MM.1S (cell line): ENCODE measurements around the gene CXCR2.

Experiments
- DNase-seq: peaks from one replicate; pipeline ENCODE4 v3.0.0-alpha.2; 2015
- H2AFZ ChIP-seq: fragments of 300-600 bp; sonication (generic); 2 replicates; pipeline ENCODE4 v1.6.0; 2016; ENCODE audit warnings: antibody characterized with exemption, low read length
- H3F3A ChIP-seq: fragments of 300-600 bp; sonication (generic); 2 replicates; pipeline ENCODE4 v1.6.1; 2016; ENCODE audit warnings: mild to moderate bottlenecking, antibody characterized with exemption, low read length, moderate library complexity, mixed read lengths; ENCODE audit not compliant: insufficient read depth
- H3K27ac ChIP-seq: fragments of 300-600 bp; sonication (generic); 2 replicates; pipeline ENCODE4 v1.5.1; 2016; ENCODE audit warnings: mild to moderate bottlenecking, low read length
- H3K27me3 ChIP-seq: fragments of 300-600 bp; sonication (generic); replicated peaks from 2 replicates; pipeline ENCODE4 v1.6.0; 2016; ENCODE audit warnings: low read length; ENCODE audit not compliant: insufficient read depth
- H3K36me3 ChIP-seq: fragments of 300-600 bp; sonication (generic); replicated peaks from 2 replicates; pipeline ENCODE4 v1.6.1; 2016; ENCODE audit warnings: mild to moderate bottlenecking, low read length, mixed read lengths; ENCODE audit not compliant: insufficient read depth
- H3K4me1 ChIP-seq: fragments of 300-600 bp; sonication (generic); 2 replicates; pipeline ENCODE4 v1.6.1; 2016; ENCODE audit warnings: low read length, mixed read lengths
- H3K4me2 ChIP-seq: fragments of 300-600 bp; sonication (generic); 2 replicates; pipeline ENCODE4 v1.6.0; 2016; ENCODE audit warnings: low read depth, low read length
- H3K4me3 ChIP-seq: fragments of 300-600 bp; sonication (generic); 2 replicates; pipeline ENCODE4 v1.5.1; 2016; ENCODE audit warnings: low read length, mixed read lengths
- H3K79me2 ChIP-seq: fragments of 300-600 bp; sonication (generic); 2 replicates; pipeline ENCODE4 v1.6.1; 2016; ENCODE audit warnings: mixed run types, low read length, mixed read lengths
- H3K9ac ChIP-seq: fragments of 300-600 bp; sonication (generic); 2 replicates; pipeline ENCODE4 v1.6.1; 2016; ENCODE audit warnings: low read length, mixed read lengths
- H3K9me2 ChIP-seq: fragments of 300-600 bp; sonication (generic); replicated peaks from 2 replicates; pipeline ENCODE4 v1.6.1; 2016; ENCODE audit warnings: mild to moderate bottlenecking, low read length, mixed read lengths; ENCODE audit not compliant: insufficient read depth
- H3K9me3 ChIP-seq: fragments of 300-600 bp; sonication (generic); replicated peaks from 2 replicates; pipeline ENCODE4 v1.6.1; 2016; ENCODE audit warnings: mild to moderate bottlenecking, low read length, mixed read lengths; ENCODE audit not compliant: insufficient read depth
- H4K20me1 ChIP-seq: fragments of 300-600 bp; sonication (generic); 2 replicates; pipeline ENCODE4 v1.6.1; 2016; ENCODE audit warnings: mild to moderate bottlenecking, low read length, moderate library complexity, mixed read lengths; ENCODE audit not compliant: insufficient read depth
- EZH2 ChIP-seq: fragments of 300-600 bp; sonication (generic); optimal IDR thresholded peaks from 2 replicates; pipeline ENCODE3; 2017; ENCODE audit warnings: low read depth, mild to moderate bottlenecking, antibody characterized with exemption, low read length, mixed read lengths
- EZH2phosphoT487 ChIP-seq: fragments of 300-600 bp; sonication (generic); IDR thresholded peaks from 2 replicates; pipeline ENCODE4 v1.6.1; 2018; ENCODE audit warnings: antibody characterized with exemption, low read length
- TF ChIP-seq, protein P1 (sequence below): fragments of 300-600 bp; sonication (generic); IDR thresholded peaks from 2 replicates; pipeline ENCODE4 v1.5.1; 2016; ENCODE audit warnings: antibody characterized with exemption, low read length, mixed read lengths

The CXCR2 gene

DNA sequence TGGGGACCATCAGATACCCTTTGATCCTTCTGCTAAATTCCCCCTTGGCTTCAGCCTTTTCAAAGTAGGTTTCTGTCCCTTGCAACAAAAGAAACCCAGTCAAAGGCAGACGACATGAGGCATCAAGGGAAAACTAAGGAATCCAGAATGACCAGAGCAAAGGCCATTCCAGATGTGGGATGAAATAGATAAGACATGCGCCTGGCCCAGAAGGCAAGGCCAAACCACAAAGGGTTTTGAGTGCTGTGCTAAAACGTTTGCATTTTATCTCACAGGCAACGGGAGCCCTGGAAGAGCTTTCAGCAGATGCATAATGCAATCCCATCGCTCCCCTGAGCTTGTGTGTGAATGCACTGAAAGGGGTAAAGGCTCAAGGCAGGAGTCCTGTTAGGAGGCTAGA is 23.3 kb downstream of the CXCR2 start:
- Histone ChIP-seq H3K4me1 (no peaks in the 10 kb centered on the region), H3K79me2 (no peaks in the 10 kb centered on the region), H2AFZ (no peak overlapping the region), H3K36me3 (no peaks in the 10 kb centered on the region), H4K20me1 (no peaks in the 10 kb centered on the region), H3F3A (no peaks in the 10 kb centered on the region), H3K27ac (no peak overlapping the region), H3K4me3 (no peak overlapping the region), H3K4me2 (no peak overlapping the region), H3K9me3 (no peaks in the 10 kb centered on the region), H3K27me3 (no peaks in the 10 kb centered on the region), H3K9ac (no peak overlapping the region), H3K9me2 (no peaks in the 10 kb centered on the region)
- TF ChIP-seq, protein P1, sequence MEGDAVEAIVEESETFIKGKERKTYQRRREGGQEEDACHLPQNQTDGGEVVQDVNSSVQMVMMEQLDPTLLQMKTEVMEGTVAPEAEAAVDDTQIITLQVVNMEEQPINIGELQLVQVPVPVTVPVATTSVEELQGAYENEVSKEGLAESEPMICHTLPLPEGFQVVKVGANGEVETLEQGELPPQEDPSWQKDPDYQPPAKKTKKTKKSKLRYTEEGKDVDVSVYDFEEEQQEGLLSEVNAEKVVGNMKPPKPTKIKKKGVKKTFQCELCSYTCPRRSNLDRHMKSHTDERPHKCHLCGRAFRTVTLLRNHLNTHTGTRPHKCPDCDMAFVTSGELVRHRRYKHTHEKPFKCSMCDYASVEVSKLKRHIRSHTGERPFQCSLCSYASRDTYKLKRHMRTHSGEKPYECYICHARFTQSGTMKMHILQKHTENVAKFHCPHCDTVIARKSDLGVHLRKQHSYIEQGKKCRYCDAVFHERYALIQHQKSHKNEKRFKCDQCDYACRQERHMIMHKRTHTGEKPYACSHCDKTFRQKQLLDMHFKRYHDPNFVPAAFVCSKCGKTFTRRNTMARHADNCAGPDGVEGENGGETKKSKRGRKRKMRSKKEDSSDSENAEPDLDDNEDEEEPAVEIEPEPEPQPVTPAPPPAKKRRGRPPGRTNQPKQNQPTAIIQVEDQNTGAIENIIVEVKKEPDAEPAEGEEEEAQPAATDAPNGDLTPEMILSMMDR = no peak
- TF ChIP-seq EZH2phosphoT487 (no peak), EZH2 (no peak)
- DNase-seq = no peak

DNA sequence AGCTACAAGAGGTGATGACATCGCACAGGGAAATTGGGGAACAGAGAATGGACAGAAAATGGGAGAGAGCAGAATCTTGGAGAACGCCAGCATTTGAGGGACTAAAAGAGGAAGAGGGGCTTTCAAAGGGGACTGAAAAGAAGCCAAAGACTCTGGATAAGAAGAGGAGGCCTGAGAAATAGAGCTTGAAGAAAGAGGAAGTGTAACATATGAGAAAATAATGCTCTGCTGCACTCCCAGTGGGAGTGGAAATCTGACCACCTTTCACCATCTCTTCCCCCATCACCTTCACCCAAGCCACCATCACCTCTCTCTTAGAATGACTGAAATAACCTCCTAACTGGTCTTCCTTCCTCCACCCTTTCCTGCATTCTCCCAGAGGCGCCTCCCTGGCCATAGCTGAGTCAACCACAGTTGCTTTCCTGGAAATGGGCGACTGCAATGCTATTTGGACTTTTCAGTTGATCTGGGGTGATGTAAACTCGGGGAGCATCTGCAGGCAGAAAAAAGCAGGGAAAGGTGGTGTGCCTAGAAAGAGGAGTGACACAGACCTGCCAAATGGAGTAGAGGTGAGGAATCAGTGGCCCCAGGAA is 24.1 kb downstream of the CXCR2 start:
- TF ChIP-seq EZH2phosphoT487 = no peak
- no peak for TF ChIP-seq EZH2
- TF ChIP-seq, protein P1 = no peak
- Histone ChIP-seq H3K9ac (no peak overlapping the region), H3K4me3 (no peak overlapping the region), H2AFZ (no peak overlapping the region), H3K9me3 (no peaks in the 10 kb centered on the region), H3K27me3 (no peaks in the 10 kb centered on the region), H3K9me2 (no peaks in the 10 kb centered on the region), H3F3A (no peaks in the 10 kb centered on the region), H3K36me3 (no peaks in the 10 kb centered on the region), H3K4me1 (no peaks in the 10 kb centered on the region), H3K27ac (no peak overlapping the region), H3K79me2 (no peaks in the 10 kb centered on the region), H3K4me2 (no peak overlapping the region), H4K20me1 (no peaks in the 10 kb centered on the region)
- no peak for DNase-seq

DNA sequence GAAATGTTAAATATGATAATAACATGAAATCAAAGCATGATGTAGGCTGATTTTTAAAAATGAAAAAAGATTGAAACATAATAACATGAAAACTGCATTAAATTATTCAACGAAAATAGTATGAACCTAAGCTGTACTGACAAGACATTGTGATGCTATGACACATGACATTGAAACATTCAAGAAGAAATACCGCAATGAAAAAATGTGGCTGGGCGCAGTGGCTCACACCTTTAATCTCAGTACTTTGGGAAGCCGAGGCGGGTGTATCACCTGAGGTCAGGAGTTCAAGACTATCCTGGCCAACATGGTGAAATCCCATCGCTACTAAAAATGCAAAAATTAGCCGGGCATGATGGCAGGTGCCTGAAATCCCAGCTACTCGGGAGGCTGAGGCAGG is 26.3 kb downstream of the CXCR2 start:
- H3F3A ChIP-seq = no peaks in the 10 kb centered on the region
- H3K9me2 ChIP-seq = no peaks in the 10 kb centered on the region
- H3K36me3 ChIP-seq = no peaks in the 10 kb centered on the region
- H3K9me3 ChIP-seq = no peaks in the 10 kb centered on the region
- H3K27ac ChIP-seq = no peak overlapping the region
- no peaks in the 10 kb centered on the region for H3K27me3 ChIP-seq
- H3K4me2 ChIP-seq = no peak overlapping the region
- no peak overlapping the region for H3K4me3 ChIP-seq
- no peaks in the 10 kb centered on the region for H3K4me1 ChIP-seq
- H3K9ac ChIP-seq = no peak overlapping the region
- no peak for DNase-seq
- no peak overlapping the region for H2AFZ ChIP-seq
- TF ChIP-seq EZH2phosphoT487 = no peak
- TF ChIP-seq EZH2 = no peak
- TF ChIP-seq, protein P1 = no peak
- no peaks in the 10 kb centered on the region for H3K79me2 ChIP-seq
- H4K20me1 ChIP-seq = no peaks in the 10 kb centered on the region
